Endothelial cell of umbilical vein (primary cell): ENCODE data around the gene KSR1. TPM values are rescaled to one million over a fixed set of nuclear protein-coding genes. Genes with fewer than 3 reads are reported as not detected.
A peak's percentile ranks its signal among the peaks of the same experiment; 100 is the strongest.
"Not testable (repeated sequence)": the region's sequence is repeated elsewhere in the genome, so short reads cannot be mapped to it uniquely, and the experiment has no call there.

Experiments used
- BruUV-seq: library from RNA; stranded (reverse); fragments of 400-500 nt; replicated peaks from 2 replicates; lab custom pipeline; 2021; lab: Mats Ljungman, UMichigan
- CTCF ChIA-PET: fragments of 300-600, 350-600 bp; sonication (Branson Sonifier 250); formaldehyde crosslinking; loops from one replicate; lab custom pipeline; 2021; ENCODE audit warnings: antibody characterized with exemption, inconsistent platforms; lab: Charles Lee
- POLR2A ChIA-PET: fragments of 300-600, 350-600 bp; sonication (Branson Sonifier 250); formaldehyde crosslinking; loops from one replicate; lab custom pipeline; 2021; ENCODE audit warnings: antibody characterized with exemption, inconsistent platforms; lab: Charles Lee
- DNase-seq: peaks from one replicate; pipeline ENCODE4 v3.0.0-alpha.2; 2011; ENCODE audit warnings: low read depth, low spot score
- FAIRE-seq: peaks from 2 replicates; lab custom pipeline; 2011; peaks lifted over from hg19 to GRCh38; lab: Jason Lieb, UNC
- H2AFZ ChIP-seq: 2 replicates; pipeline ENCODE4 v1.6.0; 2012; ENCODE audit warnings: low read depth, low read length, control low read depth, inconsistent platforms
- H3K27ac ChIP-seq: 2 replicates; pipeline ENCODE4 v1.5.1; 2011; ENCODE audit warnings: low read depth, mild to moderate bottlenecking, control low read depth, low read length, moderate library complexity; ENCODE audit not compliant: insufficient read depth
- H3K27me3 ChIP-seq, 2 experiments: 2 replicates each; pipeline versions ENCODE4 v1.6.0 to v1.6.1; 2011; ENCODE audit warnings: low read length in 2 of 2, mixed read lengths in 1 of 2; ENCODE audit not compliant: control insufficient read depth in 2 of 2, insufficient read depth in 2 of 2
- H3K36me3 ChIP-seq, 2 experiments: 2 replicates in 1 of 2; 3 replicates in 1 of 2; pipeline ENCODE4 v1.5.1; 2011; ENCODE audit warnings: low read length in 2 of 2, mild to moderate bottlenecking in 1 of 2, moderate library complexity in 1 of 2; ENCODE audit not compliant: control insufficient read depth in 2 of 2, insufficient read depth in 2 of 2; ENCODE audit errors: extremely low read depth in 1 of 2
- H3K4me1 ChIP-seq: 3 replicates; pipeline ENCODE4 v1.5.1; 2011; ENCODE audit warnings: mild to moderate bottlenecking, low read length; ENCODE audit not compliant: control insufficient read depth, insufficient read depth; ENCODE audit errors: extremely low read depth
- H3K4me2 ChIP-seq: 2 replicates; pipeline ENCODE4 v1.6.1; 2011; ENCODE audit warnings: low read length, control low read depth, mixed read lengths; ENCODE audit not compliant: insufficient read depth
- H3K4me3 ChIP-seq, 3 experiments: fragments of 200-600 bp in 1 of 3; sonication (generic), shearing (Covaris generic) in 1 of 3; replicated peaks in 1 of 3; 2 replicates each; pipeline ENCODE4 v1.5.1; 2011 to 2016; ENCODE audit warnings: control low read depth in 3 of 3, low read length in 3 of 3, mild to moderate bottlenecking in 2 of 3, inconsistent platforms in 1 of 3, low read depth in 1 of 3, moderate library complexity in 1 of 3; ENCODE audit not compliant: insufficient read depth in 1 of 3
- H3K79me2 ChIP-seq: 2 replicates; pipeline ENCODE4 v1.6.0; 2012; ENCODE audit warnings: low read length, inconsistent platforms; ENCODE audit not compliant: control insufficient read depth, insufficient read depth
- H3K9ac ChIP-seq: replicated peaks from 2 replicates; pipeline ENCODE3; 2011; ENCODE audit warnings: low read length, control low read depth; ENCODE audit not compliant: insufficient read depth; ENCODE audit errors: extremely low read depth
- H3K9me1 ChIP-seq: replicated peaks from 3 replicates; pipeline ENCODE4 v1.6.0; 2011; ENCODE audit warnings: mild to moderate bottlenecking, low read length; ENCODE audit not compliant: control insufficient read depth, insufficient read depth; ENCODE audit errors: extremely low read depth
- H3K9me3 ChIP-seq: replicated peaks from 2 replicates; pipeline ENCODE4 v1.5.1; 2012; ENCODE audit warnings: low read length, inconsistent platforms; ENCODE audit not compliant: control insufficient read depth, insufficient read depth
- H4K20me1 ChIP-seq: replicated peaks from 2 replicates; pipeline ENCODE3; 2011; ENCODE audit warnings: mild to moderate bottlenecking, low read length; ENCODE audit not compliant: control insufficient read depth, insufficient read depth; ENCODE audit errors: extremely low read depth
- FOS ChIP-seq: IDR thresholded peaks from 2 replicates; pipeline ENCODE4 v1.6.1; 2011; ENCODE audit warnings: mild to moderate bottlenecking, low read length, moderate library complexity, borderline replicate concordance; ENCODE audit not compliant: insufficient read depth
- POLR2A ChIP-seq: IDR thresholded peaks from 2 replicates; pipeline ENCODE4 v1.6.1; 2012; ENCODE audit warnings: low read depth, mild to moderate bottlenecking, control low read depth, low read length
- dilution Hi-C: fragments of 300-500 bp; cut with MboI; formaldehyde crosslinking; loops from one replicate; pipeline ENCODE4 v1.15.0; 2019; ENCODE audit warnings: low sequenced_read_pairs; ENCODE audit not compliant: extremely low pct_ligation_motif_present
- intact Hi-C: fragments of 100-400 bp; cut with micrococcal nuclease; formaldehyde crosslinking; loops from one replicate; pipeline ENCODE4 v1.10.0; 2022
- polyA plus RNA-seq, 4 experiments: library from polyadenylated mRNA; depleted of rRNA in 3 of 4; stranded (reverse) in 3 of 4; unstranded in 1 of 4; fragments of >200 nt; gene quantifications; 2 replicates each; pipeline versions ENCODE4 v1.2.1 to v1.2.3, GENCODE V29; 2011 to 2012; ENCODE audit warnings: missing spikeins in 1 of 4
- total RNA-seq: library from RNA; stranded (reverse); gene quantifications from 2 replicates; pipeline ENCODE4 v1.2.3, GENCODE V29; 2021
- TF ChIP-seq, protein P1 (sequence below): IDR thresholded peaks from 2 replicates; pipeline ENCODE4 v1.6.1; 2011; ENCODE audit not compliant: insufficient read depth, insufficient read length

KSR1 gene
- total and polyA plus RNA-seq, 2 donors (not counting 3 experiments of a cell fraction or from before 2014, with no cell fraction given): 35.4 to 80.2 TPM

GRCh38 chr17:27407916-27408864 lies 48.1 kb upstream of the KSR1 start:
- H3K9ac ChIP-seq: no peak overlapping the region

GRCh38 chr17:27408891-27409290 lies 47.4 kb upstream of the KSR1 start:
- H3K79me2 ChIP-seq: no peaks in the 10 kb centered on the region
- CTCF ChIA-PET: interaction anchor here (1.0 to 1.8 kb wide), 8 partner anchors 8 to 191 kb away, joined by 3 to 7 read pairs (median 4); partner anchors contain the start of gene KSR1
- no TSS peak for BruUV-seq
- H3K36me3 ChIP-seq: no peaks in the 10 kb centered on the region
- H3K27ac ChIP-seq: no peak overlapping the region
- FAIRE-seq (no peak), DNase-seq (peak; percentile 4)
- TF ChIP-seq, protein P1, sequence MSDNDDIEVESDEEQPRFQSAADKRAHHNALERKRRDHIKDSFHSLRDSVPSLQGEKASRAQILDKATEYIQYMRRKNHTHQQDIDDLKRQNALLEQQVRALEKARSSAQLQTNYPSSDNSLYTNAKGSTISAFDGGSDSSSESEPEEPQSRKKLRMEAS: no peak
- TF ChIP-seq POLR2A: no peak
- no peak overlapping the region for H3K4me2 ChIP-seq
- no peak overlapping the region for H2AFZ ChIP-seq
- no peaks in the 10 kb centered on the region for H3K9me1 ChIP-seq
- peaks cover 5% of the 10 kb centered on the region for H3K4me1 ChIP-seq
- H3K9me3 ChIP-seq: no peaks in the 10 kb centered on the region
- H3K27me3 ChIP-seq: peaks cover 0 to 3% of the 10 kb centered on the region in 2 experiments
- POLR2A ChIA-PET: no interaction called here
- intact Hi-C loops: loop anchor here (2.0 kb wide), 1 partner anchor 20 kb away; no protein-coding TSS in a partner anchor
- dilution Hi-C loops: no loop called here
- H3K4me3 ChIP-seq: no peak overlapping the region
- H4K20me1 ChIP-seq: no peaks in the 10 kb centered on the region
- H3K9ac ChIP-seq: no peak overlapping the region

More at GRCh38 chr17:27407916-27408864, 48.1 kb upstream of the KSR1 start:
- H3K4me1 ChIP-seq: peaks cover 5% of the 10 kb centered on the region
- CTCF ChIA-PET: interaction anchor here (1.0 to 1.8 kb wide), 8 partner anchors 9 to 191 kb away, joined by 3 to 7 read pairs (median 4); partner anchors contain the start of gene KSR1
- no peak overlapping the region for H3K4me2 ChIP-seq
- no peaks in the 10 kb centered on the region for H3K27me3 ChIP-seq
- H3K9me3 ChIP-seq: no peaks in the 10 kb centered on the region
- dilution Hi-C loops (no loop called here), intact Hi-C loops (loop anchor here (2.0 kb wide), 1 partner anchor 19 kb away; no protein-coding TSS in a partner anchor)
- no peaks in the 10 kb centered on the region for H3K36me3 ChIP-seq
- no peaks in the 10 kb centered on the region for H3K9me1 ChIP-seq
- no peak overlapping the region for H2AFZ ChIP-seq
- no peaks in the 10 kb centered on the region for H4K20me1 ChIP-seq
- peak; percentile 12 for DNase-seq
- TF ChIP-seq FOS: no peak
- no peaks in the 10 kb centered on the region for H3K79me2 ChIP-seq
- H3K27ac ChIP-seq: no peak overlapping the region
- peak; percentile 31 for FAIRE-seq
- no peak overlapping the region for H3K4me3 ChIP-seq
- POLR2A ChIA-PET: no interaction called here
- no TSS peak for BruUV-seq

DNA sequence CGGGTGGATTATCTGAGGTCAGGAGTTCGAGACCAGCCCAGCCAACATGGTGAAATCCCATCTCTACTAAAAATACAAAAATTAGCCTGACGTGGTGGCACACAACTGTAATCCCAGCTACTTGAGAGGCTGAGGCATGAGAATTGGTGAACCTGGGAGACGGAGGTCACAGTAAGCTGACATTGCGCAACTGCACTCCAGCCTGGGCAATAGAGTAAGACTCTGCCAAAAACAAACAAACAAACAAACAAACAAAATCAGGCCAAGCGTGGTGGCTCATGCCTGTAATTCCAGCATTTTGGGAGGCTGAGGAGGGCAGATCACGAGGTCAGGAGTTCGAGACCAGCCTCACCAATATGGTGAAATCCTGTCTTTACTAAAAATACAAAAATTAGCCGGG lies 44.1 kb upstream of the KSR1 start:
- FAIRE-seq: peak; percentile 57
- BruUV-seq: not testable (repeated sequence)
- CTCF ChIA-PET: interaction anchor here (1.4 to 1.6 kb wide), 2 partner anchors 19 to 32 kb away, joined by 4 to 7 read pairs; no protein-coding TSS in a partner anchor

More for the DNA sequence above, 44.1 kb upstream of the KSR1 start:
- H3K9me3 ChIP-seq, H3K27me3 ChIP-seq, H3K36me3 ChIP-seq, H3K79me2 ChIP-seq, H4K20me1 ChIP-seq, H3K4me3 ChIP-seq, H3K9me1 ChIP-seq, DNase-seq, H2AFZ ChIP-seq, H3K9ac ChIP-seq, H3K4me2 ChIP-seq, intact Hi-C loops, H3K27ac ChIP-seq, dilution Hi-C loops, H3K4me1 ChIP-seq, POLR2A ChIA-PET: not testable (repeated sequence)
